ENCODE measurements around the gene UBC. TPM values are rescaled to one million over a fixed set of nuclear protein-coding genes. Genes with fewer than 3 reads are reported as not detected.
"Not testable (repeated sequence)": the region's sequence is repeated elsewhere in the genome, so short reads cannot be mapped to it uniquely, and the experiment has no call there.

Gene UBC
- total RNA-seq, 1 experiment from 2014 or later, result 1,259 TPM

DNA sequence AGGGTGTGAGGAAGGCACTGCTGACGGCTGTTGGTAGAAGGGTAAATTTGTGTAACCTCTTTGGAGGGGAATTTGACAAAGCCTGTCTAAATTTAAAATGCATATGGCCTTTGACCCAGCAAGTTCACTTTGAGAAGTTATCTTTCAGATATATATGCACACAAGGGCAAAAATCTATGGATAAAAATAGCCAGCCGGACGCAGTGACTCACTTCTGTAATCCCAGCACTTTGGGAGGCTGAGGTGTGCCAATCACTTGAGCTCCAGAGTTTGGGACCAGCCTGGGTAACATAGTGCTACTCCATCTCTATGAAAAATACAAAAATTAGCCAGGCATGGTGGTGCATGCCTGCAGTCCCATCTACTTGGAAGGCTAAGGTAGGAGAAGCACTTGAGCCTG is 13.4 kb downstream of the UBC start:
- Histone ChIP-seq H3K9me3 (ENCODE audit: control insufficient read depth in 1 of 2, insufficient read depth in 1 of 2, low read depth in 1 of 2, low read length in 2 of 2) (no peaks in the 10 kb centered on the region), H3K9me2 (ENCODE audit: insufficient read depth) (no peaks in the 10 kb centered on the region), H3K27me3 (ENCODE audit: insufficient read depth, low read length) (no peaks in the 10 kb centered on the region), H4K20me1 (ENCODE audit: insufficient read depth) (no peaks in the 10 kb centered on the region), H2AFZ (ENCODE audit: low read depth, low read length, poor library complexity, severe bottlenecking) (no peak overlapping the region), H3K36me3 (ENCODE audit: control insufficient read depth in 1 of 2, insufficient read depth in 2 of 2, low read length in 2 of 2) (no peaks in the 10 kb centered on the region), H3K9ac (ENCODE audit: low read length) (no peak overlapping the region), H3K27ac (ENCODE audit: low read depth, low read length) (no peak overlapping the region), H3K4me1 (ENCODE audit: control insufficient read depth in 1 of 2, insufficient read depth in 2 of 2, low read length in 2 of 2) (peaks cover 18 to 35% of the 10 kb centered on the region in 2 experiments), H3K4me3 (replicated peaks in 1 of 2; ENCODE audit: low read depth in 1 of 2, low read length in 2 of 2) (no peak overlapping the region), H3K4me2 (ENCODE audit: low read length) (peak overlapping the region; percentile 35; the same call in 1 of the 2 replicates), H3K79me2 (ENCODE audit: insufficient read depth, low read length) (no peaks in the 10 kb centered on the region)
- DNase-seq (ENCODE audit: low read depth, low spot score) (no peak), ATAC-seq (no peak)
- CTCF ChIA-PET, result no interaction called here
- BruUV-seq (replicated peaks), result no TSS peak
- intact Hi-C loops (cut with micrococcal nuclease), result loop anchor here (10.0 kb wide), 1 partner anchor 504 kb away; no protein-coding TSS in a partner anchor
- POLR2A ChIA-PET, result interaction anchor here (1.2 to 2.4 kb wide), 2 partner anchors 9 to 14 kb away, joined by 4 to 7 read pairs; partner anchors contain the start of gene UBC
- RAD21 ChIA-PET (ENCODE audit: low non-redundant PET in 1 of 2, low total read pairs in 2 of 2, uncharacterized antibody in 2 of 2, unreplicated experiment in 2 of 2), result interaction anchor here in 1 of 2 experiments (0.7 kb wide), 1 partner anchor 15 kb away, joined by 3 read pairs; no protein-coding TSS in a partner anchor
- TF ChIP-seq FOSL1 (IDR thresholded peaks at IDR 0.05; ENCODE audit: low read depth), result peak; percentile 25; the same call in 1 of the 2 replicates
- TF ChIP-seq TCF7L2 (IDR thresholded peaks at IDR 0.05; ENCODE audit: borderline replicate concordance, extremely low read depth, insufficient read depth, insufficient read length), result no peak
- TF ChIP-seq EZH2 (IDR thresholded peaks at IDR 0.05), result no peak
- TF ChIP-seq, protein P1, sequence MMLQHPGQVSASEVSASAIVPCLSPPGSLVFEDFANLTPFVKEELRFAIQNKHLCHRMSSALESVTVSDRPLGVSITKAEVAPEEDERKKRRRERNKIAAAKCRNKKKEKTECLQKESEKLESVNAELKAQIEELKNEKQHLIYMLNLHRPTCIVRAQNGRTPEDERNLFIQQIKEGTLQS (IDR thresholded peaks at IDR 0.05), result no peak
- TF ChIP-seq YY1 (IDR thresholded peaks at IDR 0.05; ENCODE audit: extremely low read depth, insufficient replicate concordance, low read depth, low read length), result no peak
- no peak for TF ChIP-seq ELF1 (IDR thresholded peaks at IDR 0.05; ENCODE audit: borderline replicate concordance, low read depth)
- no peak for TF ChIP-seq EGR1 (IDR thresholded peaks at IDR 0.05; ENCODE audit: low read depth)

- CTCF ChIA-PET, result not testable (repeated sequence)
These were observed 14.1 kb downstream of the UBC start for GRCh38 chr12:124900345-124900795.

More at GRCh38 chr12:124900345-124900795, 14.1 kb downstream of the UBC start:
- H3K9me2 ChIP-seq (ENCODE audit: insufficient read depth); H3K27ac ChIP-seq (ENCODE audit: low read depth, low read length); H3K4me3 ChIP-seq (replicated peaks in 1 of 2; ENCODE audit: low read depth in 1 of 2, low read length in 2 of 2); H3K36me3 ChIP-seq (ENCODE audit: control insufficient read depth in 1 of 2, insufficient read depth in 2 of 2, low read length in 2 of 2); ATAC-seq; H4K20me1 ChIP-seq (ENCODE audit: insufficient read depth); H3K9me3 ChIP-seq (ENCODE audit: control insufficient read depth in 1 of 2, insufficient read depth in 1 of 2, low read depth in 1 of 2, low read length in 2 of 2); BruUV-seq (replicated peaks); H3K27me3 ChIP-seq (ENCODE audit: insufficient read depth, low read length); H3K79me2 ChIP-seq (ENCODE audit: insufficient read depth, low read length); H2AFZ ChIP-seq (ENCODE audit: low read depth, low read length, poor library complexity, severe bottlenecking); RAD21 ChIA-PET (ENCODE audit: low non-redundant PET in 1 of 2, low total read pairs in 2 of 2, uncharacterized antibody in 2 of 2, unreplicated experiment in 2 of 2); H3K4me2 ChIP-seq (ENCODE audit: low read length); H3K9ac ChIP-seq (ENCODE audit: low read length); DNase-seq (ENCODE audit: low read depth, low spot score): not testable (repeated sequence)
- intact Hi-C loops (cut with micrococcal nuclease), result loop anchor here (10.0 kb wide), 1 partner anchor 504 kb away; no protein-coding TSS in a partner anchor
- POLR2A ChIA-PET, result interaction anchor here (0.7 to 2.4 kb wide), 3 partner anchors 10 to 14 kb away, joined by 3 to 7 read pairs (median 4); partner anchors contain the start of gene UBC
- peaks cover 16 to 32% of the 10 kb centered on the region in 2 experiments for H3K4me1 ChIP-seq (ENCODE audit: control insufficient read depth in 1 of 2, insufficient read depth in 2 of 2, low read length in 2 of 2)
